ENCODE results near the gene RGS9BP. TPM values are rescaled to one million over a fixed set of nuclear protein-coding genes. Genes with fewer than 3 reads are reported as not detected.

RGS9BP gene, protein sequence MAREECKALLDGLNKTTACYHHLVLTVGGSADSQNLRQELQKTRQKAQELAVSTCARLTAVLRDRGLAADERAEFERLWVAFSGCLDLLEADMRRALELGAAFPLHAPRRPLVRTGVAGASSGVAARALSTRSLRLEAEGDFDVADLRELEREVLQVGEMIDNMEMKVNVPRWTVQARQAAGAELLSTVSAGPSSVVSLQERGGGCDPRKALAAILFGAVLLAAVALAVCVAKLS
- 1.4 and 1.6 TPM in 2 replicates for total RNA-seq (2014; rRNA removed; shearing (Covaris generic))

DNA sequence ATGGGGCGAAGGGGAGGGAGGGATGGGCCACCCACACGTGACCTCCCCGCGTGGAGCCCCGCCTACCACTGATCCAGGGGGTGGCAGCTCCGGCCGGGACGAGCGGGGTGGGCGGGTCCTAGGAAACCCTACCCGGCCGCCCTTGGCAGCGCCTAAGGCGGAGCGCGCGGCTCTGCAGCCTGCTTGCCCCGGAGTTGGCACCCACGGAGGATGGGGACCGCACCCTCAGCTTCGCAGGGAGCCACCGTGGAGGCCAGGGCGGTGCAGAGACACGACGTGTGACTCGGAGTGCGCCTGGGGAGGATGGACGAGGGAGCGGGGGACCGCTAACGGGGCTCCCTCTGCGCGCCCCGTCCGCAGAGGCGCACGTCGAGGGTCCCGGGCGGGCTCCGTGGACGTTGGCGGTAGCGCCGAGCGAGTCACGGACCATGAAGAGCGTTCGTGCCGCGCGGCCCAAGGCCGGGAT lies at the start of gene RGS9BP:
TSS of gene RGS9BP (plus strand) at position 129 of the 466 bp plus-strand sequence. CDS start 416 bp downstream, outside the sequence.

DNA sequence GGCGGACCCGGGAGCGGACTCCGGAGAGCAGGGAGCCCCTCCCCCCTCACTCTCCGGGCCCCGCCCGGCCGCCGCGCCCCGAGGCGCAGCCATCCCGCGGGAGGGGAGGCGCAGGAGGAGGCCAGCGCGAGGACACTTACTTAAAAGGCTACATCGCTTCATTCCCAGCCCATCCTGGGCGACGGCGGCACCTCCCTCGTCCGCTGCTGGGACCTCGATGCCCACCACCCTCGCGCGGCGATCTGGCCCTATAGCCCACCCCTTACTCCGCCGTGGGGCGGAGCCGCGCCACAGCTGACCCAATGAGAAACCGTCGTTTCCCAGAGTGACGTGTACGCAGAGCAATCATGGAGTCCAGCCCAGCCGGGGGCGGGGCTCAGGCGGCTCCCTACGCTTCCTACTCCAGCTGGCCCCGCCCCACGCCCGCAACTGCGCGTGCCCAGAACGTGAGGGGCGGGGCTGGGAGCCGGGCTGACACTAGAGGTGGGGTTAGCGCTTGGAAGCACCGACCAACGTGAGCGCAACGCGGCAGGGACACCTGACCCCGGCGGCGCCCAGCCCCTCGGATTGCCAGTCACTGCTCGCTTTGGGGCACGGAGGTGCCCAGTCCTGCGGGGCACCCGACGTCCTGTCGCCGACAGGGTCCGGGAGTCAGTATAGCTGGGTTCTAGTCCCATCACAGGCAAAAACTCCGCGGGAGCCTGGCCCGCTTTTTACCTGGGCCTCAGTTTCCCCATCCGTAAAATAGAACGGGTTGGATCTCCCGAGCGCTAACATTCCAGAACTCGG lies 523 bp upstream of the RGS9BP start, which contains the start of gene ANKRD27:
TSS of gene ANKRD27 (minus strand) at position 250 of the 789 bp plus-strand sequence. CDS start 16,165 bp downstream, outside the sequence.

DNA sequence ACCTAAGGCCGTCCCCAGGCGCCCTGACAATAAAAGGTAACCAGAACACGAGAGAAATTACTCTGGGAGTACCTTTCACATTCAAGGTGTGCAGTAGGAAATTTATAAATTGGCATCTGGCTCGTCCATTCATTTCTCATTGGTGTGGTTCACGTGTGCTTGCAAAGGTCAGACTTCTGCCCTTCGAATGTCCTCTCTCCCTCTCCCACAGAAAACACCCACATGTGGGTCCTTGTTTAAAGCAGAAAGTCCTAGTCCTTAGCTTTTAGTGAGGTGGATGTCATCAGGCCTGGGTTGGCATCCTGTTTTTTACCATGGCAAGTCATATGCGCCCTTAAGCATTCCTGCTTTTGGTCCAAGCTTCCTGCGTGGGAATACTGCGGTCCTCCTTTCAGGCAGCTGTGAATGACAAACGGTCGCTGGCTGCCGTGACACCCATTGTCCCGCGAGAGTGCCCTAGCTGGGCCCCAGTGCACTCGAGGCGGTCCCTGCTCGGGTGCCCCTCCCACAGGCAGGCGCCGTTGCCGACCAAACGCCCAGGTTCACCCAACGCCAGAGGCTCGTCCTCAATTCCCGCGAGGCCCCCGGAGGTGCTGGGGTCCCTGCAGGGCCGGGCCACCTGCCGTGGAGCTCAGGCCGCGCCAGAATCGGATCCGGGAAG lies 15.8 kb downstream of the RGS9BP start, which contains the start of gene NUDT19:
TSS of gene NUDT19 (plus strand) at position 531 of the 661 bp plus-strand sequence. CDS start 140 bp downstream, outside the sequence.

DNA sequence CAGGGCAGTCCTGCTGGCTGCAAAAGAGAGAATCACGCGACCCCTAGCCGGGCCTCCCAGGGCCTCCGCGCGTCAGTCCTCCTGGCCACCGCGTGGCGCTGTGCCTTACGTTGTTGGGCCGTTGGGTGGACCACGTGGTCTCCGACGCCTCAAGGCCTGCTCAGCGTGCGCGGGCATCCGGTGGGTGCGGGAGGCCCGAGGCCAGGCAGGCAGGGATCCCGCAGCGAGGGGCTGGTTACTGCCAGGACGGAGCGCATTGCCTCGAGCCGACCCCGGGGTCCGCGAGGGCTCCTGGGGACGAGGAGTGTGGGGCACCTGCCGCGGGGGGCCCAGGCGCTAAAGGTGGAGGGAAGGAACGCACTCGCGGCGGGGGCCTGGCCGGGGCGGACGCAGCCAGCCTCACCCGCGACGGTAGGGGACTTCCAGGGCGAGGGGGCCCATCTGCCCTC lies 44.0 kb downstream of the RGS9BP start, which contains the start of gene TDRD12:
TSS of gene TDRD12 (plus strand) at position 157 of the 449 bp plus-strand sequence. CDS start 306 bp downstream, outside the sequence.

Small RNAs within 50 kb of the gene (small RNA-seq; reads per million reads assigned to genes)
- not detected for gene RN7SL789P

Other genes starting within 250 kb of the RGS9BP start
- 228 and 249 TPM in 2 replicates for gene PDCD5, start 94.7 kb upstream of the RGS9BP start, total RNA-seq (2014; rRNA removed; shearing (Covaris generic))
- 19.4 and 22.0 TPM in 2 replicates for gene ANKRD27, start 668 bp upstream of the RGS9BP start, total RNA-seq (2014; rRNA removed; shearing (Covaris generic))
- 15.8 and 19.0 TPM in 2 replicates for gene NUDT19, start 16.0 kb downstream of the RGS9BP start, total RNA-seq (2014; rRNA removed; shearing (Covaris generic))
- gene TDRD12, start 43.9 kb downstream of the RGS9BP start, total RNA-seq (2014; rRNA removed; shearing (Covaris generic)): not detected in 2 replicates
- gene SLC7A9, start 193.9 kb downstream of the RGS9BP start, total RNA-seq (2014; rRNA removed; shearing (Covaris generic)): not detected in 2 replicates

All from A375 (cell line).